Measurements from ENCODE around the gene CXCL13. TPM values are rescaled to one million over a fixed set of nuclear protein-coding genes. Genes with fewer than 3 reads are reported as not detected.

CXCL13 gene
- total RNA-seq: not detected in 2 replicates

GRCh38 chr4:77605210-77605902 lies at the start of gene CXCL13:
TSS of gene CXCL13 (plus strand) at chr4:77605820. CDS start at chr4:77605866, 46 bp downstream.

Other genes with a start within 250 kb of the CXCL13 start
- gene CNOT6L, start 213.5 kb downstream of the CXCL13 start, total RNA-seq: 8.8 and 9.2 TPM in 2 replicates